GM19239 (cell line): ENCODE measurements around the gene BICC1.

Experiments used
- DNase-seq: peaks from one replicate; pipeline ENCODE4 v3.0.0; 2011; ENCODE audit warnings: low spot score; ENCODE audit not compliant: insufficient read length
- FAIRE-seq: peaks from 2 replicates; lab custom pipeline; 2011; peaks lifted over from hg19 to GRCh38; lab: Jason Lieb, UNC

The BICC1 gene

GRCh38 chr10:58512491-58513187 lies at the start of gene BICC1:
TSS of gene BICC1 (plus strand) at chr10:58512872. CDS start at chr10:58513144, 272 bp downstream.
- FAIRE-seq (no peak), DNase-seq (no peak)

GRCh38 chr10:58464956-58465355 lies 47.7 kb upstream of the BICC1 start:
- DNase-seq (no peak), FAIRE-seq (no peak)

- FAIRE-seq (no peak), DNase-seq (no peak)
Measured at GRCh38 chr10:58465629-58466028, 47.0 kb upstream of the BICC1 start.

- DNase-seq: no peak
- FAIRE-seq: no peak
Measured at GRCh38 chr10:58467931-58468635, 44.6 kb upstream of the BICC1 start.

- DNase-seq (no peak), FAIRE-seq (no peak)
Measured at GRCh38 chr10:58473976-58474375, 38.7 kb upstream of the BICC1 start.

GRCh38 chr10:58475322-58476277 lies 37.1 kb upstream of the BICC1 start:
- FAIRE-seq (no peak), DNase-seq (no peak)

- no peak for DNase-seq
- FAIRE-seq: no peak
Measured at GRCh38 chr10:58477122-58477521, 35.5 kb upstream of the BICC1 start.

- no peak for DNase-seq
- FAIRE-seq: no peak
Measured at GRCh38 chr10:58477902-58478301, 34.8 kb upstream of the BICC1 start.

GRCh38 chr10:58479045-58479444 lies 33.6 kb upstream of the BICC1 start:
- no peak for DNase-seq
- no peak for FAIRE-seq

- FAIRE-seq: no peak
- no peak for DNase-seq
Measured at GRCh38 chr10:58480321-58480720, 32.4 kb upstream of the BICC1 start.

- FAIRE-seq (no peak), DNase-seq (no peak)
Measured at GRCh38 chr10:58481569-58482109, 31.0 kb upstream of the BICC1 start.

- DNase-seq (no peak), FAIRE-seq (no peak)
Measured at GRCh38 chr10:58486821-58487220, 25.9 kb upstream of the BICC1 start.

GRCh38 chr10:58488921-58489320 lies 23.8 kb upstream of the BICC1 start:
- DNase-seq: no peak
- FAIRE-seq: no peak

GRCh38 chr10:58502956-58503355 lies 9.7 kb upstream of the BICC1 start:
- DNase-seq (no peak), FAIRE-seq (no peak)

- FAIRE-seq: no peak
- no peak for DNase-seq
Measured at GRCh38 chr10:58508316-58508715, 4.4 kb upstream of the BICC1 start.

GRCh38 chr10:58511765-58512490 lies 744 bp upstream of the BICC1 start:
- FAIRE-seq (no peak), DNase-seq (no peak)

GRCh38 chr10:58513188-58514110 lies 777 bp downstream of the BICC1 start:
- no peak for FAIRE-seq
- no peak for DNase-seq

GRCh38 chr10:58514111-58514770 lies 1.6 kb downstream of the BICC1 start:
- DNase-seq: no peak
- no peak for FAIRE-seq
